LNCAP (cell line): ENCODE data around the gene FMR1.

Experiments used
- TF ChIP-seq, protein P1 (sequence below): fragments of 450-650 bp; IDR thresholded peaks from 2 replicates; pipeline ENCODE4 v1.5.1; 2017; ENCODE audit warnings: mild to moderate bottlenecking

Gene FMR1

DNA sequence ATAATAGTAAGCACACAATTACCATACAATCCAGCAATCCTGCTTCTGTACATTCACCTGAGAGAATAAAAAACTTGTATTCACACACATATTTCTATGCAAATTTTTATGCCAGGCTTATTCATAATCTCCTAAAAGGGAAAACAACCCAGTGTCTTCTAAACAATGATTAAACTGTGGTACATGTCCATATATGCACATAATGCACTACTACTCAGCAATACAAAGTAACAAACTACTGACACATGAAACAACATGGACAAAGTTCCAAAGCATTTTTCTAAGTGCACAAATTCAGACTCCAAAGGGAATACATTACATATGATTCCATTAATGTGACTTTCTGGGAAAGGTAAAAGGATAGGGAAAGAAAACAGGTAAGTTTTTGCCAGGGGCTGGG, 18.0 kb upstream of the FMR1 start:
- TF ChIP-seq, protein P1, sequence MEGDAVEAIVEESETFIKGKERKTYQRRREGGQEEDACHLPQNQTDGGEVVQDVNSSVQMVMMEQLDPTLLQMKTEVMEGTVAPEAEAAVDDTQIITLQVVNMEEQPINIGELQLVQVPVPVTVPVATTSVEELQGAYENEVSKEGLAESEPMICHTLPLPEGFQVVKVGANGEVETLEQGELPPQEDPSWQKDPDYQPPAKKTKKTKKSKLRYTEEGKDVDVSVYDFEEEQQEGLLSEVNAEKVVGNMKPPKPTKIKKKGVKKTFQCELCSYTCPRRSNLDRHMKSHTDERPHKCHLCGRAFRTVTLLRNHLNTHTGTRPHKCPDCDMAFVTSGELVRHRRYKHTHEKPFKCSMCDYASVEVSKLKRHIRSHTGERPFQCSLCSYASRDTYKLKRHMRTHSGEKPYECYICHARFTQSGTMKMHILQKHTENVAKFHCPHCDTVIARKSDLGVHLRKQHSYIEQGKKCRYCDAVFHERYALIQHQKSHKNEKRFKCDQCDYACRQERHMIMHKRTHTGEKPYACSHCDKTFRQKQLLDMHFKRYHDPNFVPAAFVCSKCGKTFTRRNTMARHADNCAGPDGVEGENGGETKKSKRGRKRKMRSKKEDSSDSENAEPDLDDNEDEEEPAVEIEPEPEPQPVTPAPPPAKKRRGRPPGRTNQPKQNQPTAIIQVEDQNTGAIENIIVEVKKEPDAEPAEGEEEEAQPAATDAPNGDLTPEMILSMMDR: no peak

DNA sequence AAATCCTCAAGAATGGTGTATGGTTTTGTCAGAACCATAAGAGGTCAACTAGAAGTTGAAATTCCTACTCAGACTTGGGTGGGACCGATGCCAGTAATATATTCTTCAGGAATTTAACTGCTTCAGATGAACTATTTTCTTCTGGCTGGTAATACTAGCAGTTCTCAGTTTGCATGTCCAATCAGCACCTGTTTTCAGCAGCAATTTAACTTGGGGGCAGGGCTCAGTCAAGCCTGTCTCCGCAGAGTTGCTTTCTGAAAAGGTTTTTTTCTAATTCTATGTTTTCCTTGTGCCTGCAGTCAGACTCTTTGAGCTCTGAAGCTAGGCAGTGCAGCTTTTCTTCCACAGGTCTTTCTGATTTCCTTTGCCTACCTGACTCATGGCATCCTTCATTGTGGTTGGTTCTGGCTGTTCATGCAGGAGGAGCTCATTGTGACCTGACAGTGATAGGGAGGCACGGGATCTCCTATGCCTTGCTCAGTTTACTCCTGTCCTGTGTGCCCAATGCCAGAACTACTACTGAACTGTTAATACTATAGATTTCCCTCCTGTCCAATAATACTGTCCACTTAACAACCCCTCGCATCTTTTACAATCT, 17.3 kb upstream of the FMR1 start:
- TF ChIP-seq, protein P1: no peak

DNA sequence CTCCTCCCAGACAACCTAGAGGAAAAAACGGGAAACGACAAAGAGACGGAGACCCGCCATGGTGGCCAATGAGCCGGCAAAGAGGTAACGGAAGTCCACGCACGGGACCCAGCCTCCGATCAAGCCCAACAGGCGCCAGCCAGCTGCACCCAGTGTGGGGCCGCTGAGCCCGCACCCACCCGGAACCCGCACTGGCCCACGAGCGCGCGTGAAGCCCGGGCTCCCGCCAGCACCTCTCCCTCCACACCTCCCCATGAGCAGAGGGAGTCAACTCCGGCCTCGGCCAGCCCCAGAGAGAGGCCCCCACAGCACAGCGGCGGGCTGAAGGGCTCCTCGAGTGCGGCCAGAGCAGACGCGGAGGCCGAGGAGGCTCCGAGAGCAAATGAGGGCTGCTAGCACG, 14.6 kb upstream of the FMR1 start:
- TF ChIP-seq, protein P1: no peak

DNA sequence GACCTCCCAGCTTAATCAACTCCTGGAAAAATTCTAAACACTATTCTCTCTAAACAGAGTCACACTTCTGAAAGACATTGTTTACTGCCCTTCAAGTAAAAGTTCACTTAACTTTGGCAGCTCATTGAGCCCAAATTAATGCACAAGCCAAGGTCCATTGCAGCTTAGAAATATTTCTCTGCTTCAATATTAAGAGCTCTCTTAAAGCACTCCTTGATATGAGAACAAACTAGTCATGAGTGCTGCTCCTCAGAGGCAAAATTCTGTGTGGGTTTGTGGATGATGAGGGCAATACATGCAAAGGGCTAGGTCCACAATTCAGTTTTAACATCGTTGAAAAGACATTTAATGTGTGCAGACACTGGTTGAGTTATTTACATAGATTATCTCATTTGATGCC, 12.8 kb upstream of the FMR1 start:
- TF ChIP-seq, protein P1: no peak

DNA sequence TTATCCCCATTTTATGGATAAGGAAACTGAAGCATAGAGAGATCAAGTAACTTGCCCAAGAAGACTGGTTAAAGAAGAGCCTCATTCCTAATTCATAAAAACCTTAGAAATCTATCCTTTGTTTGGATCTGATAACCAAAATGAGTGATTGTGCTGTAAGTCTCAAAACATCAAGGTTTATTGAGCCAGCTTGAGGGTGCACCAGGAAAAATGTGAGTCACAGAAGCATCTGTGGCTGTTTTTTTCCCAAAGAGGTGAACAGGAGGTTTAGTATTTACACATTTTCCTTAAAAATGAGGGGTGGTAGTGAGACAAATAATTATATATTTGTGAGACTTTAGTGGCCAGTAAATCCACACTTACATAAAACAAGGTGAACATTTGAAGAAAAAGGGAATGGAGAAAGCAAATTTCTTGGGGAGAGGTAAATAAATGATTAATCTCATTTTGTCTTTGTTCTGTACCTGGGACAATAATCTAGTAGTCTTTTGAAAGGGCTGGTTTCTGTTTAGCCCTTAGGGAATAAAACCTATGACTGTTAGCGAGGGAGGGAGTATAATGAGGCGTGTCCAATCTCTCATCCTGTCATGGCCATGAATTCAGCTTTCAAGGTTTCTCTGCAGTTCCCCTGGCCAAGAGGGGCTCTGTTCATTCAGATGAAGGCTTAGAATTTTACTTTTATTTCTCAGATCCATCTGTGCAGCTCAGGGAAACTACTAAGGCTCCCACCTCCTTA, 12.2 kb upstream of the FMR1 start:
- TF ChIP-seq, protein P1: no peak

DNA sequence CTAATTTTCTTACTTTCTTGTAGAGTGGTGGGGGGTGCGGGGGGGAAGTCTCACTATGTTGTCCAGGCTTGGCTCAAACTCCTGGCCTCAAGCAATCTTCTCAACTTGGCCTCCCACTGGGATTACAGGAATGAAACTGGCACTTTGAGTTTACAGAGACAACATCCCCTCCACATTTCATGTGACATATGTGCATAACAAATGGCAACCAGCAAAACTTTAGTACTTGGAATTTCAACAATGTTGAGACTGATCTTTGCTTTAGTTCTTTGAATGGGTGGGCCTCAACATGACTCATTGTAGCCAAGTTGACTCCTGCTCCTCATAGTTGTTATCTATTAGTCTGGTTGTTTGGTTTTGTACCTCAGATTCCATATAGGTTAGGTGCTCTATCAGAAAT, 11.4 kb upstream of the FMR1 start:
- TF ChIP-seq, protein P1: no peak

DNA sequence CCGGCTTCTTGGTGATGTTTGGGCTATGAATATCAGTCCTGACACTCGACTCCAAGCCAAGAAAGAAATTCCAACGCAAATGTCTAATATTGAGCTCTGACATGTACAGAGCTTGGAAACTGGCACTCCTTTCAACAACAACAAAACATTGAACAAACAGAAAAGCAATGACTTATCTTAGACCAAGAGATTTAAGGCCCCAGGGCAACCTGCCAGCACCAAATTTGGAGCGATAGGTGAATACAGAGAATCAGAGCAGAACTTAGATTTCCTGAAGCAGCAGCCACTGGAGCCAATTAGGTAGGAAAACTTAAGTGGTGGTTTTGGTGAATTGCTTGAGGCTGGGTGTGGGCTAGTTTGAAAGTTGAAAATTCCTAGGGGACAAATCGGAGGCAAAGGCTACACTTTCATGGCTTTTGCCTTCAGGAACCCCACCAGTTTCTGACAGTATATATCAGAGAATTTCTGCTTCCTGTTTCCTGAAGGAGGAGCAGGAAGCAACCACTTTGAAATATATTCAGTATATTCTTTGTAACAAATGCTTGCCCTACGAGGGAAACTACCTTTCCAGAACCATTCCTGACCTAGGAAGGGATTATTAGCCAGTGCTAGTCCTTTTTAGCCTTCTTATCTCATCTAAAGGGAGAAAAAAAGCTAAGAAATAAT, 10.1 kb upstream of the FMR1 start:
- TF ChIP-seq, protein P1: no peak
